Measurements from ENCODE around the gene ABCC1. TPM values are rescaled to one million over a fixed set of nuclear protein-coding genes. Genes with fewer than 3 reads are reported as not detected.
A peak's percentile ranks its signal among the peaks of the same experiment; 100 is the strongest.

The ABCC1 gene
- total and polyA plus RNA-seq, 2 donors = 11.6 to 18.1 TPM

DNA sequence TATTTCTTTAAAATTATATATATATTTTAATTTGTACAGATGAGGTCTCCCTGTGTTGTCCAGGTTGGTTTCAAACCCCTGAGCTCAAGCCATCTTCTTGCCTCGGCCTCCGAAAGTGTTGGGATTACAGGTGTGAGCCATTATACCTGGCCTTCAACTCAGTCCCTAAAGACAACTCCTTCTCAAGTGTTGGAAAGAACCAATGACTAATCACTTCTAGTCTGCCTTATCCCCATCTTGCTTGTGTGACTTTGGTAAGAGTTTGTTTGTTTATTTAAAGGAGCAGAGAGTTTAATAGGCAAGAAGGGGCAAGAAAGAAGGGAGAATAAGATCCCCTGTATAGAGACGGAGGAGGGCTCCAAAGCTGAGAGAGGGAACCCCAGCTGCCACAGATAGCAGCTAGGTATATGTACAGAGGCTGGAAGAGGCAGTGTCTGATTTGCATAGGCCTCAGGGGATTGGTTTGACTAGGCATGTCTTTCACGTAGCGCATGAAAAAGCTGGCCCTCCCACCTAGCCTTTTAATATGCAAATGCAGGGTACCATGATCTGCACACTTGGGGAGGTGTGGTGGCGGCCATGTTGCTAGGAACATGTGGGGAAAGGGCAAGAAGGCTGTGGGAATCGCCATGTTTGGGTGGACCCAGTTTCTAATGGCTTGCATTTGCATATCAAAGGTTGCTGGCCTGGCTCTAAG is 21.5 kb downstream of the ABCC1 start:
- H3K4me3 ChIP-seq (ENCODE audit: low read length in 2 of 2) = no peak overlapping the region
- 97% methylated on average over 7 of the region's 7 CpGs for WGBS
- peaks cover 13 to 31% of the 10 kb centered on the region in 2 donors for H3K36me3 ChIP-seq (ENCODE audit: control insufficient read depth in 2 of 2, insufficient read depth in 2 of 2, low read length in 1 of 2)
- DNase-seq (ENCODE audit: low read depth in 6 of 9, low spot score in 9 of 9) = no peak
- peaks cover 0 to 4% of the 10 kb centered on the region in 2 donors for H3K4me1 ChIP-seq (ENCODE audit: control insufficient read depth in 2 of 2, insufficient read depth in 2 of 2, low read length in 2 of 2)
- no peaks in the 10 kb centered on the region for H3K27me3 ChIP-seq (ENCODE audit: control insufficient read depth in 2 of 2, insufficient read depth in 1 of 2, low read length in 1 of 2)
- peaks cover 4 to 14% of the 10 kb centered on the region in 2 donors for H3K9me3 ChIP-seq (ENCODE audit: control insufficient read depth in 2 of 2, insufficient read depth in 1 of 2, low read length in 1 of 2)
- H3K27ac ChIP-seq (ENCODE audit: low read depth in 1 of 2, low read length in 1 of 2) = no peak overlapping the region

DNA sequence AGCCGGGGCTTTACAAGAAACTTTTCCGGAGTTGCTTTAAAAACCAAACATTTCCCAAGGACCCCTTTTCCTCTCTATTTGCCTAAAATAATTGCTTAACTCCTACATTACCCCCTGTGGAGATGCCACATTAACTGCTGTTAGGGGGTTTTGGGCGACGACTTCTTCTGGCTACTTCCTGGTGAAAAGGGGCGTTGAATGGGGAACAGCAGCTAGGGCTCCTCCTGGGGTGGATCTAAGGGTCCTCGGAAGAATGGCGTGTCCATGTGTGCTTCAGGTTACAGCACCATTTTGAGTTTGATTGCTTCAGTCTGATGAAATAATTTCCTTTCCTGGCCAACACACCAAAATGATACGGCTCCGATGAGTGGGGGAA is 22.0 kb downstream of the ABCC1 start:
- H3K27ac ChIP-seq (ENCODE audit: low read depth in 1 of 2, low read length in 1 of 2) = no peak overlapping the region
- no peak for DNase-seq (ENCODE audit: low read depth in 6 of 9, low spot score in 9 of 9)

DNA sequence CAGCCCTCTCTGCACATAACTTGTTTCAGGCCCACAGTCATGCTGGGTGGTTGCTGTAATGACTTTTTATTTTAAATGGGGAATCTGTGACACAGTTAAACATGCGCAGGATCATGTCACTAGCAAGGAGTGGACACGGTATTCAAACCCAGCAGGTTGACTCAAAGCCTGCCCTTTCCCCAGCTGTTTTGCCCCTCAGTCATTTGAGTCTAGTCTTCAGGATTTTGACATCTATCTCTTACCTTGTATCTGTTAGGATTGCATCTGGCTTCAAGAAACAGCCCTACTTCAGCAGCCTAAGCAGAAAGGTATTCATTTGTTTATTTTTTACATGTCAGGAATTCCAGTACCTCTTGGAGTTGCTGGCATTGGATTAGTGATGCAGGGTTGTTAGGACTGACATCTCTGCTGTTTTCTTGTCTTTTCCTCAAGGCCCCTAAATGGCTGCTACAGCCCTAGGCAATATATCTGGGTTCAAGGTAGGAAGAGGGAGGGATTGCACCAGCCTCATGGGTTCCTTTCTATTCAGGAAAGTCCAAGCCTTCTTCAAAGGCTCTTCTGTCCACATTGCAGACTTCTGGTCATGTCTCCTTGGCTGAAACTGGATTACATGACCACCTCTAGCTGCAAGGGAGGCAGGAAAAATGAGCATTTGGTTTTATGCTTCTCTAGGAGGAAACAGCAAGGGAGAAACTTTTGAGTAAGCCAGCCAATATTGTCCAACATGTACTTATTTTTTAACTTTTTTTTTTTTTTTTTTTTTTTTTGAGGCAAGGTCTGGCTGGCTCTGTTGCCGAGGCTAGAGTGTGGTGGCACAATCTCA is 22.8 kb downstream of the ABCC1 start:
- Histone ChIP-seq H3K27me3 (ENCODE audit: control insufficient read depth in 2 of 2, insufficient read depth in 1 of 2, low read length in 1 of 2) (no peaks in the 10 kb centered on the region), H3K9me3 (ENCODE audit: control insufficient read depth in 2 of 2, insufficient read depth in 1 of 2, low read length in 1 of 2) (peaks cover 4 to 20% of the 10 kb centered on the region in 2 donors), H3K36me3 (ENCODE audit: control insufficient read depth in 2 of 2, insufficient read depth in 2 of 2, low read length in 1 of 2) (peaks cover 13 to 37% of the 10 kb centered on the region in 2 donors), H3K4me3 (ENCODE audit: low read length in 2 of 2) (no peak overlapping the region), H3K4me1 (ENCODE audit: control insufficient read depth in 2 of 2, insufficient read depth in 2 of 2, low read length in 2 of 2) (no peaks in the 10 kb centered on the region), H3K27ac (ENCODE audit: low read depth in 1 of 2, low read length in 1 of 2) (no peak overlapping the region)
- DNase-seq (ENCODE audit: low read depth in 6 of 9, low spot score in 9 of 9) = no peak
- 74% methylated on average over 3 of the region's 3 CpGs for WGBS

More for the DNA sequence above, 22.0 kb downstream of the ABCC1 start:
- H3K9me3 ChIP-seq (ENCODE audit: control insufficient read depth in 2 of 2, insufficient read depth in 1 of 2, low read length in 1 of 2) = peaks cover 4 to 14% of the 10 kb centered on the region in 2 donors
- H3K27me3 ChIP-seq (ENCODE audit: control insufficient read depth in 2 of 2, insufficient read depth in 1 of 2, low read length in 1 of 2) = no peaks in the 10 kb centered on the region
- peaks cover 0 to 3% of the 10 kb centered on the region in 2 donors for H3K4me1 ChIP-seq (ENCODE audit: control insufficient read depth in 2 of 2, insufficient read depth in 2 of 2, low read length in 2 of 2)
- peaks cover 13 to 31% of the 10 kb centered on the region in 2 donors for H3K36me3 ChIP-seq (ENCODE audit: control insufficient read depth in 2 of 2, insufficient read depth in 2 of 2, low read length in 1 of 2)
- no peak overlapping the region for H3K4me3 ChIP-seq (ENCODE audit: low read length in 2 of 2)
- 96% methylated on average over 9 of the region's 9 CpGs for WGBS

DNA sequence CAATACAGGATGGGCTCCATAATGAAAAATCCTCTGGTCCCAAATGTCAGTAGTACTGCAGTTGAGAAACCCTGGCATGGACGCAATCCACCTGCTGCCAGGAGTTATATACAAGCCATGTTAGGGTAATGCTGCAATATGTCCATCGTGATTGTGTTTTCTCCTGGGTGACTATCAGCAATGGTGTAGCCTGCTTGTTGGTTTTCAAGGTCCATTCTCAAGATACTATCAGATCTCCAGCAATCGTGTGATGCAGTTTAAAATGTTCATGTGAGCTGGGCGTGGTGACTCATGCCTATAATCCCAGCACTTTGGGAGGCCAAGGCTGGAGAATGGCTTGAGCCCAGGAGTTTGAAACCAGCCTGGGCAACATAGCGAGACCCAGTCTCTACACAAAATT is 24.0 kb downstream of the ABCC1 start:
- H3K27me3 ChIP-seq (ENCODE audit: control insufficient read depth in 2 of 2, insufficient read depth in 1 of 2, low read length in 1 of 2) = no peaks in the 10 kb centered on the region
- H3K36me3 ChIP-seq (ENCODE audit: control insufficient read depth in 2 of 2, insufficient read depth in 2 of 2, low read length in 1 of 2) = peaks cover 17 to 45% of the 10 kb centered on the region in 2 donors
- DNase-seq (ENCODE audit: low read depth in 6 of 9, low spot score in 9 of 9) = no peak
- H3K9me3 ChIP-seq (ENCODE audit: control insufficient read depth in 2 of 2, insufficient read depth in 1 of 2, low read length in 1 of 2) = peaks cover 7 to 30% of the 10 kb centered on the region in 2 donors
- 97% methylated on average over 5 of the region's 5 CpGs for WGBS
- no peak overlapping the region for H3K4me3 ChIP-seq (ENCODE audit: low read length in 2 of 2)
- no peak overlapping the region for H3K27ac ChIP-seq (ENCODE audit: low read depth in 1 of 2, low read length in 1 of 2)
- no peaks in the 10 kb centered on the region for H3K4me1 ChIP-seq (ENCODE audit: control insufficient read depth in 2 of 2, insufficient read depth in 2 of 2, low read length in 2 of 2)

DNA sequence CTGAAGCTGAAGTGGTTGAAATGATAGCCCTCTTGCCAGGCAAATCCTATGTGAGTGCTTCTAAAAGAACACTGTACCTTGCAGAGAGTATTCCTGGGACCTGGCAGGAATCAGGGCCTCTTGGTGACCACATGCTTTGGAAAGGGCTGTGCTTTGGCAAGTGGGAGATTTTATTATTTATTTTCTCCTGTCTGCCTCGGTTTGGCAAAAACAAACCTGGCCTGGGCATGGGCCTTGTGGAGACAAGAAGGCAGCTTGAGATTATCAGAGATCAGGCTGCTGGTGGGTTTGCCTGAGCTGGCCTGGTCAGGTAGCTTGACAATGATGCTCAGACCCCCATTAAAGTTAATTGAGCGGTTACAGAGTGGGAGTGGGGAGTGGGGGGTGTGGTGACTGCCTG is 24.6 kb downstream of the ABCC1 start:
- Histone ChIP-seq H3K36me3 (ENCODE audit: control insufficient read depth in 2 of 2, insufficient read depth in 2 of 2, low read length in 1 of 2) (peaks cover 23 to 45% of the 10 kb centered on the region in 2 donors), H3K27me3 (ENCODE audit: control insufficient read depth in 2 of 2, insufficient read depth in 1 of 2, low read length in 1 of 2) (no peaks in the 10 kb centered on the region), H3K27ac (ENCODE audit: low read depth in 1 of 2, low read length in 1 of 2) (no peak overlapping the region), H3K9me3 (ENCODE audit: control insufficient read depth in 2 of 2, insufficient read depth in 1 of 2, low read length in 1 of 2) (peaks cover 8 to 35% of the 10 kb centered on the region in 2 donors), H3K4me3 (ENCODE audit: low read length in 2 of 2) (no peak overlapping the region), H3K4me1 (ENCODE audit: control insufficient read depth in 2 of 2, insufficient read depth in 2 of 2, low read length in 2 of 2) (no peaks in the 10 kb centered on the region)
- WGBS = 98% methylated on average over 2 of the region's 2 CpGs
- no peak for DNase-seq (ENCODE audit: low read depth in 6 of 9, low spot score in 9 of 9)

DNA sequence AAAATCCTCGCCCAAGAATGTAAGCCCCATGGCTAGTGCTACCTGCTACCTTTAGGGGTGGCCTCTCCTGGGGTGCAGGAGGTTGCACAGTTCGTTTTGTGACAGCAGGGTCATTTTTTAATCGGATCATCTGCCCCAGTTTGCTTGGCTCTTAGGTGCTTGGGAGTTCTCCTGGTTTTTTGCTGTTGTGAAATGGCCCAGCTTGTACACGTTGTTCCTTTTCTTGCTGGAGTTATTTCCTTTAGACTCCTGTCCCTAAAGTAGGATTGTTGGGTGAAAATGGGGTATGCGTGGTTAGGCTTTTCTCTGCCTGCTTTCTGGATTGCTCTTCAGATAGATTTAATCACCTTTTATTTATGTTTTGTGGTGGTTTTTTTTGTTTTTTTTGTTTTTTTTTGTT is 25.8 kb downstream of the ABCC1 start:
- no peaks in the 10 kb centered on the region for H3K4me1 ChIP-seq (ENCODE audit: control insufficient read depth in 2 of 2, insufficient read depth in 2 of 2, low read length in 2 of 2)
- peaks cover 8 to 31% of the 10 kb centered on the region in 2 donors for H3K9me3 ChIP-seq (ENCODE audit: control insufficient read depth in 2 of 2, insufficient read depth in 1 of 2, low read length in 1 of 2)

DNA sequence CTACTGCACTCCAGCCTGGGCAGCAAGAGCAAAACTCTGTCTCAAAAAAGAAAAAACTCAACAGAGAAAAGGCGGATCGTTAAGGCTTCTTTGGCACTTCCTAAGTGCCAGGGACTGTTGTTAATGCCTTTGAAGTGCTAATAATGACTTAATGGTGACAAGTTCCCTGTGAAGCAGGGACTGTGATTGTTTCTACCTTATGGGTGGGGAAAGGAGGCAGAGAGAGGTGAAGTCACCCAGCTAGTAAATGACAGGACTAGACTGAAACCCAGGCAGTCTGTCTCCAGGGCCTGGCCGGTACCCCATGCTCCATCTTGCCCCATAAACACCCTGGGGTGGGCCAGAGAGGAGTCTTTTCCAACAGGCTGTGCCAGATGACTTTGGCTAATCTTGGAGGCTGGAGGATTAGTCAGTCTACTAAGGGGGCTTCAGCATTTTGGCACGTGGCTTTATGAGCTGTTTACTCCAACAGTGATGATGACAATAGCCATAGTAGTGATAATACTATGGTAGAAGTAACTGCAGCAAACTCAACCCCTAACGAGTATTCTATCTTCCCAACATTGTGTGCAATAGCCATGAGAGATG is 26.9 kb downstream of the ABCC1 start:
- 98% methylated on average over 5 of the region's 5 CpGs for WGBS

More for the DNA sequence above, 25.8 kb downstream of the ABCC1 start:
- DNase-seq (ENCODE audit: low read depth in 6 of 9, low spot score in 9 of 9) = no peak
- Histone ChIP-seq H3K4me3 (ENCODE audit: low read length in 2 of 2) (no peak overlapping the region), H3K36me3 (ENCODE audit: control insufficient read depth in 2 of 2, insufficient read depth in 2 of 2, low read length in 1 of 2) (peaks cover 20 to 47% of the 10 kb centered on the region in 2 donors), H3K27ac (ENCODE audit: low read depth in 1 of 2, low read length in 1 of 2) (no peak overlapping the region), H3K27me3 (ENCODE audit: control insufficient read depth in 2 of 2, insufficient read depth in 1 of 2, low read length in 1 of 2) (no peaks in the 10 kb centered on the region)
- WGBS = 98% methylated on average over 5 of the region's 5 CpGs

DNA sequence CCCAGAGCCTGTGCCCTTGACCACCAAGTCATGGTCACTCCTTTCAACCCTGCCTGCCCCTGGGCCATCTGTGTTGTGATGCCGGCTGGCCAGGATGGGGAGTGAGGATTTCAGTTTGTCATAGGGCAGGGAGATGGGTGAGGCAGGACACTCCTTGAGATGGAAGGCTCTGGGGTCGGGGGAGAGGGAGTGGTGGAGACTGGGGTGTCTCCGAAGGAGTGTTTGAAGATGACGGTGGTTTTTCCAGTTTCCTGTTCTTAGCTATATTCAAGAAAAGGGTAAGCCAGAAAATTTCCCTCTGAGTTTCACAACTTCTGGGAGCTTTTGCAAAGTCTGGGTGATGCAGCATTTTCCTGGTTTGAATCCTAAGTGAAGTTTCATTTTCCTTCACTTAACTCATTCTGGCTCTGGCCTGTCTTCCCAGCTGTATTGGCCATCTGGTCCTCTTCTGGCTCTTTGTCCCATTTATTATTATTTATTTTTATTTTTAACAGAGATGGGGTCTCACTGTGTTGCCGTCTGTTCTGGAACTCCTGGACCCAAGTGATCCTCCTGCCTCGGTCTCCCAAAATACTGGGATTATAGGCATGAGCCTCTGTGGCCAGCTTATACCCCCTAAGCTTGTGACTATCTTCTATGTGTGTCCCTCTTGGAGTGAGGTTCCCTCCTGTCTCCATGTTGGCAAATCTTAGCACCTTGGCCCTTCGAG is 27.7 kb downstream of the ABCC1 start:
- Histone ChIP-seq H3K27me3 (ENCODE audit: control insufficient read depth in 2 of 2, insufficient read depth in 1 of 2, low read length in 1 of 2) (no peaks in the 10 kb centered on the region), H3K4me1 (ENCODE audit: control insufficient read depth in 2 of 2, insufficient read depth in 2 of 2, low read length in 2 of 2) (no peaks in the 10 kb centered on the region), H3K27ac (ENCODE audit: low read depth in 1 of 2, low read length in 1 of 2) (peak overlapping the region in 1 of 2 donors; percentile 54), H3K9me3 (ENCODE audit: control insufficient read depth in 2 of 2, insufficient read depth in 1 of 2, low read length in 1 of 2) (peaks cover 12 to 36% of the 10 kb centered on the region in 2 donors), H3K36me3 (ENCODE audit: control insufficient read depth in 2 of 2, insufficient read depth in 2 of 2, low read length in 1 of 2) (peaks cover 20 to 42% of the 10 kb centered on the region in 2 donors), H3K4me3 (ENCODE audit: low read length in 2 of 2) (no peak overlapping the region)
- no peak for DNase-seq (ENCODE audit: low read depth in 6 of 9, low spot score in 9 of 9)
- 95% methylated on average over 7 of the region's 7 CpGs for WGBS

More for the DNA sequence above, 26.9 kb downstream of the ABCC1 start:
- DNase-seq (ENCODE audit: low read depth in 6 of 9, low spot score in 9 of 9) = no peak
- Histone ChIP-seq H3K27me3 (ENCODE audit: control insufficient read depth in 2 of 2, insufficient read depth in 1 of 2, low read length in 1 of 2) (no peaks in the 10 kb centered on the region), H3K9me3 (ENCODE audit: control insufficient read depth in 2 of 2, insufficient read depth in 1 of 2, low read length in 1 of 2) (peaks cover 10 to 36% of the 10 kb centered on the region in 2 donors), H3K36me3 (ENCODE audit: control insufficient read depth in 2 of 2, insufficient read depth in 2 of 2, low read length in 1 of 2) (peaks cover 19 to 43% of the 10 kb centered on the region in 2 donors), H3K4me3 (ENCODE audit: low read length in 2 of 2) (no peak overlapping the region), H3K4me1 (ENCODE audit: control insufficient read depth in 2 of 2, insufficient read depth in 2 of 2, low read length in 2 of 2) (no peaks in the 10 kb centered on the region), H3K27ac (ENCODE audit: low read depth in 1 of 2, low read length in 1 of 2) (peak overlapping the region in 1 of 2 donors; percentile 27)
